ENCODE data around the gene GGT6.

Gene GGT6

GRCh38 chr17:4550534-4551039, 9.8 kb downstream of the GGT6 start:
- no peak for DNase-seq

- DNase-seq = no peak
Measured at GRCh38 chr17:4549781-4550533, 10.4 kb downstream of the GGT6 start.

GRCh38 chr17:4548721-4549531, 11.5 kb downstream of the GGT6 start:
- no peak for DNase-seq

- no peak for DNase-seq
Measured at GRCh38 chr17:4548061-4548461, 12.3 kb downstream of the GGT6 start.

GRCh38 chr17:4547118-4547906, 13.1 kb downstream of the GGT6 start:
- no peak for DNase-seq

GRCh38 chr17:4545217-4545951, 15.0 kb downstream of the GGT6 start:
- no peak for DNase-seq

GRCh38 chr17:4544951-4545216, 15.5 kb downstream of the GGT6 start:
- no peak for DNase-seq

GRCh38 chr17:4544135-4544950, 16.0 kb downstream of the GGT6 start:
- DNase-seq = no peak

GRCh38 chr17:4543557-4544026, 16.8 kb downstream of the GGT6 start:
- DNase-seq = no peak

GRCh38 chr17:4542726-4543191, 17.6 kb downstream of the GGT6 start:
- DNase-seq = no peak

- no peak for DNase-seq
Measured at GRCh38 chr17:4542003-4542725, 18.2 kb downstream of the GGT6 start.

GRCh38 chr17:4541328-4542002, 18.9 kb downstream of the GGT6 start:
- no peak for DNase-seq

- DNase-seq = no peak
Measured at GRCh38 chr17:4540687-4541327, 19.6 kb downstream of the GGT6 start.

- no peak for DNase-seq
Measured at GRCh38 chr17:4540224-4540651, 20.1 kb downstream of the GGT6 start.

GRCh38 chr17:4539576-4540223, 20.7 kb downstream of the GGT6 start:
- DNase-seq = no peak

- no peak for DNase-seq
Measured at GRCh38 chr17:4539025-4539424, 21.4 kb downstream of the GGT6 start.

GRCh38 chr17:4538236-4539002, 22.0 kb downstream of the GGT6 start:
- no peak for DNase-seq
